HL-60/S4 (cell line): ENCODE measurements around the gene HSF4.

Experiments
- in situ Hi-C: fragments of 300-500 bp; cut with MboI; formaldehyde crosslinking; loops from 2 replicates; pipeline ENCODE4 v1.14.3; 2022; ENCODE audit warnings: low sequenced_read_pairs

The HSF4 gene

DNA sequence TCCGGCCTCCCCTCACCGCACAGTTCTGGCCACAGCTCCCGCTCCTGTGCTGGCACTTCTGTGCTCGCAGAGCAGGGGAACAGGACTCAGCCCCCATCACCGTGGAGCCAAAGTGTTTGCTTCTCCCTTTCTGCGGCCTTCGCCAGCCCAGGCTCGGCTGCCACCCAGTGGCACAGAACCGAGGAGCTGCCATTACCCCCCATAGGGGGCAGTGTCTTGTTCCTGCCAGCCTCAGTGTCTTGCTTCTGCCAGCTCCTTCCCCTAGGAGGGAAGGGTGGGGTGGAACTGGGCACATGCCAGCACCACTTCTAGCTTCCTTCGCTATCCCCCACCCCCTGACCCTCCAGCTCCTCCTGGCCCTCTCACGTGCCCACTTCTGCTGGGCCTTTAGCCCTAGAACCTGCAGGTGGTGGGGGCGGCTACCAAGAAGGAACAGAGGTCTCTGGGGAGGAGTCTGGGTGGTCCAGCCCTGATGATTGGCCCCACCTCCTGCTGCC is 33.7 kb downstream of the HSF4 start:
- in situ Hi-C loops: no loop called here

DNA sequence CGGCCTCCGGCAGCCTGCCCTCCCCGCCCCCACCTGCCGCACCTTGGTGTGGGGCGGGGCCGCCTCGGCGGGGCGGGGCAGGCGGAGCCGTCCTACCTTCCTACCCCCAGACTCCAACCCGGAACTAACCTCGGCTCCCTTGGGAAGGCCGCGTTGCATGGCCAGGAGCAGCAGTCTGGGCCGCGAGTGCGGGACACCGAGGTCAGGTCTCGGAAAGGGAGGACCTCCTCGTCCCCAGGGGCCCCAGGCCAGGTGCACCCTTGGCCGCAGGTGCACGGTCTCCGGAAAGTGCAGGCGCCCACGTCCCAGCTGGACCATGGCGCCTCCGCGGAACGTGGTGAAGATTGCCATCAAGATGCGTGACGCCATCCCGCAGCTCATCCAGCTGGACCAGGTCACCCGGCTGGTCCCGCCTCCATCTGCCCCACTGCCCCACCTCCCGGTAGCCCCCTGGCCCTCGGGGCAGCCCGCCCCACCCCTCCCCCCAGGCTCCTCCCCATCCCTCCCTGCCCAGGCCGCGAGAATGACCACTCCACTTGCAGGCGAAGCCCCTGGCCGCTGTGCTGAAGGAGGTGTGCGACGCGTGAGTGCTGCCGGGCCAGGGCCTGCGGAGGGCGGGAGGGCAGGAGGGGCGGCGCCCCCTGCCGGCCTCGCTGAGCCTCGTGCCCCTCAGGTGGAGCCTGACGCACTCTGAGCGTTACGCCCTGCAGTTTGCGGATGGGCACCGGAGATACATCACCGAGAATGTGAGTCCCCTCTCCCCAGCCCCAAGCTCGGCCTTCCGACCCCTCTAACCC is 34.7 kb downstream of the HSF4 start, which contains the start of gene ELMO3:
Gene ELMO3 (plus strand): TSS at position 121 of the 797 bp plus-strand sequence. CDS start 196 bp downstream, at position 317.
- in situ Hi-C loops: no loop called here

DNA sequence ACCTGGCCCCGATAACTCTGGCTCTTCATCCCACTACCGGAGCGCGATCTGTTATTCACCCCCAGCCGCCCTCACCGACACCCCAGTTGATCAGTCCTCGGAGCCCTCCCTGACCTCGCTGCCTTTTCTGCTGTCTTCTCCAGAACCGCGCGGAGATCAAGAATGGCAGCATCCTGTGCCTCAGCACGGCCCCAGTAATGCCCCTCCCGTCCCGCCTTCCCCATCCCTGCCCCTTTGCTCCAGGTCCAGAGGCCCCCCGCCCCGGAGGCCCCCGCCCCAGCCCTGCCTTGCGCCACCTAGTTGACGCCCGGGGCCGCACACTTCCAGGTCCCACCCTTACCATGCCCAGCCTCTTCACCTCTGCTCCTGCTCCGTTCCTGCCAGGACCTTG is 35.3 kb downstream of the HSF4 start:
- in situ Hi-C loops: no loop called here

DNA sequence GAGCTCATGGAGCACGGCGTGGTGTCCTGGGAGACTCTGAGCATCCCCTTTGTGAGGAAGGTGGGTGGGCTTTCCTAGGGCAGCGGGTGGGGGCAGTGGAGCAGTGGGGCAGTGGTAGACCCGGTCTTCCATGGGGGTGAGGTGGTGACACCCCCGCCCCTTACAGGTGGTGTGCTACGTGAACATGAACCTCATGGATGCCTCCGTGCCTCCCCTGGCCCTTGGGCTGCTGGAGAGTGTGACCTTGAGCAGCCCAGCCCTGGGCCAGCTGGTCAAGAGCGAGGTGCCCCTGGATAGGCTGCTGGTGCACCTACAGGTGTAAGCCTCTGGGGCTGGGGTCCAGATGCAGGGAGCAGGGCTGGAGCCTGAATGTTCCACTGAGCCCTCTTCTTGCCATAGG is 35.9 kb downstream of the HSF4 start:
- in situ Hi-C loops: no loop called here

GRCh38 chr16:67201411-67202345 is 37.1 kb downstream of the HSF4 start:
- in situ Hi-C loops: no loop called here

- in situ Hi-C loops: no loop called here
These were observed 37.9 kb downstream of the HSF4 start for GRCh38 chr16:67202426-67202825.

DNA sequence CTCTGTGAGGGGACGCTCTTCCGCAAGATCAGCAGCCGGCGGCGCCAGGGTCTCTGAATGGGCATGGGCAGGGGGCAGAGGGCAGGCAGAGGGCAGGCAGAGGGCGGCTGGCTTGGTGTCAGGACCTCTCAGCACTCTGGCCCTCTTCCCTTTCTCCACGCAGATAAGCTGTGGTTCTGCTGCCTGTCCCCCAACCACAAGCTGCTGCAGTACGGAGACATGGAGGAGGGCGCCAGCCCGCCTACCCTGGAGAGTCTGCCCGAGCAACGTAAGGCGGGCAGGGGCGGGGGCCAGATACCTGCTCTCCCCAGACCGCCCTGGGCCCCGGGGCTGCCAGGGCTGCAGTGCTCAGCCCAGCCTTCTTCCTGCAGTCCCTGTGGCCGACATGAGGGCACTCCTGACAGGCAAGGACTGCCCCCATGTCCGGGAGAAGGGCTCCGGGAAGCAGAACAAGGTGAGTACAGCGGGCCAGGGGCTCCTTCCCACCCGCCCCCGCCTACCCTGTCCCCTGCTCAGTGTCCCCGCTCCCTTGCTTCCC is 38.5 kb downstream of the HSF4 start:
- in situ Hi-C loops: no loop called here

GRCh38 chr16:67204076-67204475 is 39.5 kb downstream of the HSF4 start:
- in situ Hi-C loops: no loop called here

GRCh38 chr16:67206129-67206837 is 41.7 kb downstream of the HSF4 start:
- in situ Hi-C loops: no loop called here

GRCh38 chr16:67206838-67207248 is 42.3 kb downstream of the HSF4 start:
- in situ Hi-C loops: no loop called here

DNA sequence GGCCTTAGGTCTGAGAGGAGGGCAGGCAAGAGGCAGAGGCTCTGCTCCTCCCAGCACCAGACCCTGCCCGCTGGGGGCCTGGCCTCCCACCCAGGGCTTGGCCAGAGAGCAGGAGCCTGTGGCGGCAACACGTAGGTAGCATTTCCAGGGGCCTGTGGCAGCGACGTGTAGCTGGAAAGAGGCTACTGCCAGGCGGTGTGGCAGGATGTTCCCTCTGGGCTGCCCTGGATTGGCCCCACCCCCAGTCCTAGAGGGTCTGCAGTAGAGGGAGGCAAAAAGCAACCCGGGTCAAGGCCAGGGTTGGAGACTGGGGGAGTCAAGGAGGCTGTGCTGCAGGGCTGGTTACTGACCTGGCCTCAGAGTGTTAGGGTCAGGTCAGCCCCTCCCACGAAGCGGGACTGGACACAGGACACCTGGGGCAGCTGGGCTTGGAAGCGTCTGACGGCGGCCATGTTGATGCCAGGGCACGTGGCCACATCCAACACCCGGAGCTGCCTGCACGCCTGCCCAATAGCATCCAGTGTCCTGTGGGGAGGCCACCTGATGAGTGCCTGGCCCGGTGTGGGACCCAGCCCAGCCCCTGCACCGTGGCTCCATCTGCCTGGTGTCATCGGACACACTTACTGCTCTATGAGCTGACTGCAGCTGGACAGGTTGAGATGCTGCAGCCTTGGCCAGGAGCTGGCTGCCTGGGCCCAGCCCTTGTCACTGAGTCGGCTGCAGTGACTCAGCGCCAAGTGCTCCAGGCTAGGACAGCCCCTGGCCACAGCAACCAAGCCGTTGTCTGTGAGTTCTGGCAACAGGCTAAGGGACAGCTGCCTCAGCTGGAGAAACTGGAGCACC is 42.9 kb downstream of the HSF4 start:
- in situ Hi-C loops: no loop called here

- in situ Hi-C loops: no loop called here
These were observed 43.8 kb downstream of the HSF4 start for GRCh38 chr16:67208154-67208896.

DNA sequence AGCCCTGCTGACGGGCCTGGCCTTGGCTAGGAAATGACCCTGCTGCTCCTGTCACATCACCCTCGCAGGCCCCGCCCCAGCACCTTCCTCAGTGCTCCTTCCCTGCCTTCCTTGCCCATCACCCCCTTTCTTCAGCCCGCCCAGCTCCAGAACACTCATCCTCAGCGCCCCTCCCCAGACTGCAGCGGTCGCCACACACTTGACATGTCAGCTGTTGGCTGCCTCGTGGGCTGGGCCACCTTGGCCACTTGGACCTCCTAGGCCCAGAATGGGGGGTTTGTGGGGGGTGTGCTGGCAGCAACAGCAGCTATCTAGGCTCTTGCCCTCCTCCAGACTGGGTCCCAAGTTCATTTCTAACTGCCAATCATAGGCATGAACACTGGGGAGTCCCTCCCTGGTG is 45.0 kb downstream of the HSF4 start:
- in situ Hi-C loops: no loop called here

GRCh38 chr16:67210069-67210937 is 45.8 kb downstream of the HSF4 start:
- in situ Hi-C loops: no loop called here

DNA sequence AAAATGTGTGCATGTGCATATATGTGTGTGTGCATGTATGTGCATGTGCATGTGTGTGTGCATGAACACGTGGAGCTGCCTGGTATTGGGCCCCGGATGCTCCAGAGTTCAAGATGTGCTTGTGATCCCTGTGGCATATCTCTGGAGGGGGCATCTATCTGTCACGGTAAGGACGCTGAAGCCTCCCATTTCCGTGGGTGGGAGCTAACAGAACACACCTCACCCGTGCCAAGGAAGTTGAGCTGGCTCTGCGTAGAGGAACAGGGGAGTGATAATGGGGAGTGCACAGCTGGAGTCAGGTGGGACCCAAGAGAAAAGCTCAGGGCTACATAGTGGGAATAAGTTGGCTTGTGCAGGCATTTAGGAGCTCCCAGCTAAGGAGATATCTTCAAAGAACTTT is 47.1 kb downstream of the HSF4 start:
- in situ Hi-C loops: no loop called here

DNA sequence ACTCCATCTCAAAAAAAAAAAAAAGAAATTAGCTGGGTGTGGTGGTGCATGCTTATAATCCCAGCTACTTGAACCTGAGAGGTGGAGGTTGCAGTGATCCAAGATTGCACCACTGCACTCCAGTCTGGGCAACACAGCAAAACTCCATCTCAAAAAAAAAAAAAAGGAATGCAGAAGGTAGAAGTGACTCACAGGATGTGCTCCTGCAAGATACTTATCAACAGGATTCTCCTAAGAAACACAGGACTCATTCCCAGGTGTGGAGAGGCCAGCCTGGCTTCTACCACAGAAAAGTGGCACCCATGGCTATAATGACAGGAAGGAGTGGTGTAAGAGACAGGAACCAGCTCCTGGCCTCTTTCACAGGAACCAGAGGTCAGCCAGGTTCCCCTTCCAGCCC is 48.2 kb downstream of the HSF4 start:
- in situ Hi-C loops: no loop called here

GRCh38 chr16:67213197-67214019 is 48.9 kb downstream of the HSF4 start:
- in situ Hi-C loops: no loop called here
